EH (cell line): ENCODE data around the gene PIGO.

ENCODE experiments used
- DNase-seq: peaks from one replicate; pipeline ENCODE4 v3.0.0-alpha.2; 2015; ENCODE audit warnings: low read depth

The PIGO gene

GRCh38 chr9:35096035-35096849 is at the start of gene PIGO:
PIGO (minus strand) TSS chr9:35096591; CDS start chr9:35095565, 1,026 bp downstream.
- peak; percentile 83 for DNase-seq

- no peak for DNase-seq
Observed at GRCh38 chr9:35142037-35142436, 45.6 kb upstream of the PIGO start.

- DNase-seq, result no peak
Observed at GRCh38 chr9:35140093-35140492, 43.7 kb upstream of the PIGO start.

GRCh38 chr9:35136866-35137265 is 40.5 kb upstream of the PIGO start:
- DNase-seq, result no peak

- DNase-seq, result no peak
Observed at GRCh38 chr9:35135988-35136387, 39.6 kb upstream of the PIGO start.

- no peak for DNase-seq
Observed at GRCh38 chr9:35134920-35135319, 38.5 kb upstream of the PIGO start.

GRCh38 chr9:35116898-35117551 is 20.6 kb upstream of the PIGO start:
- peak; percentile 93 for DNase-seq

GRCh38 chr9:35116539-35116897 is 20.1 kb upstream of the PIGO start:
- no peak for DNase-seq

- DNase-seq, result peak; percentile 99
Observed at GRCh38 chr9:35115680-35116538, 19.5 kb upstream of the PIGO start, which contains the start of gene ATOSB. ATOSB (minus strand) TSS chr9:35115862; CDS start chr9:35108274, 7,588 bp downstream.

GRCh38 chr9:35114840-35115628 is 18.6 kb upstream of the PIGO start:
- peak; percentile 72 for DNase-seq

- DNase-seq, result peak; percentile 99
Observed at GRCh38 chr9:35114113-35114839, 17.9 kb upstream of the PIGO start.

GRCh38 chr9:35112257-35113020 is 16.0 kb upstream of the PIGO start:
- peak; percentile 86 for DNase-seq

GRCh38 chr9:35111001-35111933 is 14.9 kb upstream of the PIGO start:
- peak; percentile 99 for DNase-seq

- DNase-seq, result peak; percentile 68
Observed at GRCh38 chr9:35110327-35110761, 14.0 kb upstream of the PIGO start.

GRCh38 chr9:35108946-35109575 is 12.7 kb upstream of the PIGO start:
- DNase-seq, result no peak

- no peak for DNase-seq
Observed at GRCh38 chr9:35108461-35108860, 12.1 kb upstream of the PIGO start.

- no peak for DNase-seq
Observed at GRCh38 chr9:35107297-35108290, 11.2 kb upstream of the PIGO start.
